GM12872 (cell line): ENCODE data around the gene STAB2.

Source experiments
- TF ChIP-seq, protein P1 (sequence below): IDR thresholded peaks from 3 replicates; pipeline ENCODE4 v1.5.1; 2011; ENCODE audit warnings: low read depth, mild to moderate bottlenecking, low read length, moderate library complexity; ENCODE audit not compliant: insufficient read depth

Gene STAB2

DNA sequence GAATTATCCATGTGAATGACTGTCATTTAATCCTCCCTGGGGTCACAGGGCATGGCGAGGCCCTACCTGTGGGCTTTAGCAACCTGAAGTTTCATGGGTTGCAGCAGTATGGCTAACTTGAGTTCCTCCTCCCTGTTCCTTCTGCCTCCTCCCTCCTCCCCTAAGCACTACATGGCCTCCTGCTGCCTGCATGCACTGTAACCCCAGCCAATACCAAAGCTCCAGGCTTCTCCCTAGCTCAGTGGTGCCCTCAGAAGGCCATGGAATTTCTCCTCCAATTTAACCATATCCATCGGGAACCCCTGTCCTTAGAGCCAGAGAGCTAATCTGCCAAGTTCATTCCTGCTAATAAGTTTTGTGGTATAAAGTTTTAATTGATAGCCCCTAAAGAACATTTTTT, 158.9 kb downstream of the STAB2 start:
- TF ChIP-seq, protein P1, sequence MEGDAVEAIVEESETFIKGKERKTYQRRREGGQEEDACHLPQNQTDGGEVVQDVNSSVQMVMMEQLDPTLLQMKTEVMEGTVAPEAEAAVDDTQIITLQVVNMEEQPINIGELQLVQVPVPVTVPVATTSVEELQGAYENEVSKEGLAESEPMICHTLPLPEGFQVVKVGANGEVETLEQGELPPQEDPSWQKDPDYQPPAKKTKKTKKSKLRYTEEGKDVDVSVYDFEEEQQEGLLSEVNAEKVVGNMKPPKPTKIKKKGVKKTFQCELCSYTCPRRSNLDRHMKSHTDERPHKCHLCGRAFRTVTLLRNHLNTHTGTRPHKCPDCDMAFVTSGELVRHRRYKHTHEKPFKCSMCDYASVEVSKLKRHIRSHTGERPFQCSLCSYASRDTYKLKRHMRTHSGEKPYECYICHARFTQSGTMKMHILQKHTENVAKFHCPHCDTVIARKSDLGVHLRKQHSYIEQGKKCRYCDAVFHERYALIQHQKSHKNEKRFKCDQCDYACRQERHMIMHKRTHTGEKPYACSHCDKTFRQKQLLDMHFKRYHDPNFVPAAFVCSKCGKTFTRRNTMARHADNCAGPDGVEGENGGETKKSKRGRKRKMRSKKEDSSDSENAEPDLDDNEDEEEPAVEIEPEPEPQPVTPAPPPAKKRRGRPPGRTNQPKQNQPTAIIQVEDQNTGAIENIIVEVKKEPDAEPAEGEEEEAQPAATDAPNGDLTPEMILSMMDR = no peak

DNA sequence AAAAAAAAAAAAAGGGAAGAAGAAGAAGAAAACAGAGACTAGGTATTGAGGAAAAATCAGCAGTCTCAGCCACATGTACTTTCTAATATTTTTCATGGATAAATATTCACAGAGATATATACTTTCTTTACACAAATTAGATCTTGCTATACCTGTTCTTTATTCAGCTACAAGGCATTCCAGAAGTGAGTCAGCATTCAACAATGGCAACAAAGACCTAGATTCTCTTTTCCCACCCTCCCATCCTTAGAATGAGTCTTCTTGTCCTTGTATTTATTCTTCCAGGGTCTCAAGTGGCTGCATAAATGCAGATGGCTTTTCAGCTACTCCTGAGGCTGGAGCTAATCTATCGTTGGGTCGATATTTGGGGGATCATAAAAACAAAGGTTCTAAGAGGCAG, 160.9 kb downstream of the STAB2 start:
- TF ChIP-seq, protein P1 = no peak

DNA sequence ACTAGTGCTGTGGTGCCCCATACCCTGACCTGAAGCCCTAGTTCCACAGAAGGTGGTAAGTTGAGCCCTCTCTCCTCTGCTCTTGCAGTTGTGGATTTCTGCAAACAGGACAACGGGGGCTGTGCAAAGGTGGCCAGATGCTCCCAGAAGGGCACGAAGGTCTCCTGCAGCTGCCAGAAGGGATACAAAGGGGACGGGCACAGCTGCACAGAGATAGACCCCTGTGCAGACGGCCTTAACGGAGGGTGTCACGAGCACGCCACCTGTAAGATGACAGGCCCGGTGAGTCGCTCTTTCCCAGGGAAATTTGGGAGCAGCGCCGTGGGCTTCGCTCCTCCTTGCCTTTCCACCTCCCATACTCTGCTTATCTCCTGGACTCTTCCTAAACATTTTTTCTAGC, 161.8 kb downstream of the STAB2 start:
- TF ChIP-seq, protein P1 = no peak

DNA sequence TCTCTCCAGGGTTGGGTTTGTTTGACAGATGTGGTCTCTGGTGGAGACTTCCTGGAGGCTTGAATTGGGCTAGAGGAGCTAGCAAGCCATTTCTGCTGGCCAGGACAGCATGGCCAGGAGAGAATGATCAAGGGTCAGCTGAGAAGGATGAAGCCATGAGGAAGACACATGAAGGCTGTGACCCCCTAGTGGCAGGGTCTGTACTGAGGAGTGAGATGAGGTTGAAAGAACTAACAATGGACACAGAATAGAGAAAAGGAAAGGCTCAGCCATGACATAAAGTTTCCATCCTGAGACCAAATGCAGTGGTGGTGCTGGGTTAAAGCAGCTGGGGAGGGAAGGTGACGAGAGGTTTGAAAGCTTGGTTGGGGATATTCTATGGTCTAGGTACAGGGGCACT, 164.1 kb downstream of the STAB2 start:
- TF ChIP-seq, protein P1 = peak; percentile 53

DNA sequence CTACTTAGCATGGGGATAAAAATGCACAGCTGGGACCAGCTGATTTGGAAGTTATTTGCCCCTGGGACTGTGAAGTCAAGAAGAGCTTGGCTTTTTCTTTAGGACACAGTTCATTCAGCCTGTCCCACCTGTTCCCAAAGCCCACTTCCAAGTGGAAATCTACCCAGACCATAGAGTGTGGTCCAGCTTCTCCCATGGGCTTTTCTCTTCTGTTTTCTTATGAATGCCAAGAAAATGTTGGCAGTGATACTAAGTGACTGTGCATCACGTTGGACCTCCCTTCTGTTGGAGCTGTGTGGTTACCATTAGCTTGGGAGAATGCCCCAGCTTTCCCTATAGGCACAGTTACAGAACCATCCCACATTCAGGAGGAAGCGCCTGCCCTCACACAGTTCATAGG, 164.5 kb downstream of the STAB2 start:
- TF ChIP-seq, protein P1 = no peak

DNA sequence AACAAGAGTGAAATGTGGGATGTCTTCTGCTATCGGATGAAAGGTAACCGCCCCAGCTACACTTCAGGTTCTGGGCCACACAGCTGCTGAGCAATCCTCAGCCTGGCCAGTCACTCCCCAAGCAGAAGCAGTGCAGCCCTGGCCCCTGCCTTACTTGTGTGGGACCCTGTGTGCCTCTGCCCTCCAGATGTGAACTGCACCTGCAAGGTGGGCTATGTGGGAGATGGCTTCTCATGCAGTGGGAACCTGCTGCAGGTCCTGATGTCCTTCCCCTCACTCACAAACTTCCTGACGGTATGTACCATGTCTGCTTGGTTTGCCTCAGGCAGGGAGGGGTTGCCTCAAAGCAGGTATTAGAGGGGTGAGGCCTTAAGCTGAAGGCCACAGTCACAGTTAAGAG, 168.4 kb downstream of the STAB2 start:
- TF ChIP-seq, protein P1 = no peak

DNA sequence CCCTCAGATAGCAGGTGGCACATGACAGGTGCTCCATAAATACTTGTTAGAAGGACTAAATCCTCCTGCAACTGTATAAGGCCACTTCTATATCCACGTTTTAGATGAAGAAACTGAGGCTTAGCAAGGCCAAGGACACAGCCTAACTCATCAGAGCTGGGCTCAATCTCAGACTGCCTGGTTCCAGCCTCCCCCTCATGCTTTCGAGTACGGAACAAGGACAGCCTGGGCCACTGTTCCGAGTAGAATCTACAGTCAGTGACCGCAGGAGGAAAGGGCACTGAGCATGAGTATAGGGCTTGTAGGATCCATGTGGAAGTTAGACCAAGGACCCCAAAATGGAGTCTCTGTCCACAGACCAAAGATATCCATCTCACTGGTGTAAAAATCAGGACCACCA, 169.4 kb downstream of the STAB2 start:
- TF ChIP-seq, protein P1 = no peak

DNA sequence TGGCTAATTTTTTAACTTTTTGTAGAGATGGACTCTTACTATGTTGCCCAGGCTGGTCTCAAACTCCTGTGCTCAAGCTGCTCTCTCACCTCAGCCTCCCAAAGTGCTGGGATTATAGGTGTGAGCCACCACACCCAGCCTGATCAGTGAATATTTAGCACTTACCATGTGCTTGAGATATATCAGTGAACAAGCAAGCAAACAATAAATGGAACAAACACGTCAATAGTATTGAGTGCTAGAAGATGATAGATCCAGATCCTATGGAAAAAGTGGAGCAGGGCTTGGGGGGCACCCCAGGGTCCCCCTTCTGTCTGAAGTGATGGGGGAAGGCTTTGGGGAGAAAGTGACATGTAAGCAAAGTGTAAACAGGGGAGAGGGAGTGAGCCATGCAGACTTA, 170.2 kb downstream of the STAB2 start:
- TF ChIP-seq, protein P1 = no peak
